Stimulated activated CD8-positive, alpha-beta memory T cell treated with anti-CD3 and anti-CD28 coated beads, Interleukin-4, amount 100 ng/mL, for 24 hours (primary cell): ENCODE measurements around the gene LYRM1.
"Not testable (repeated sequence)": the region's sequence is repeated elsewhere in the genome, so short reads cannot be mapped to it uniquely, and the experiment has no call there.

ENCODE experiments used
- DNase-seq: peaks from one replicate; pipeline ENCODE4 v3.0.0-alpha.2; 2020; ENCODE audit warnings: low read depth

LYRM1 gene

GRCh38 chr16:20902426-20902825, 1.9 kb downstream of the LYRM1 start:
- no peak for DNase-seq

- no peak for DNase-seq
These were observed 2.7 kb downstream of the LYRM1 start for GRCh38 chr16:20903116-20903898.

GRCh38 chr16:20903899-20904506, 3.4 kb downstream of the LYRM1 start:
- DNase-seq: no peak

GRCh38 chr16:20904507-20905081, 4.0 kb downstream of the LYRM1 start:
- DNase-seq: no peak

GRCh38 chr16:20905576-20905975, 5.0 kb downstream of the LYRM1 start:
- DNase-seq: no peak

- DNase-seq: no peak
These were observed 6.0 kb downstream of the LYRM1 start for GRCh38 chr16:20906341-20907255.

- DNase-seq: no peak
These were observed 10.3 kb downstream of the LYRM1 start for GRCh38 chr16:20910781-20911321.

- no peak for DNase-seq
These were observed 10.8 kb downstream of the LYRM1 start for GRCh38 chr16:20911361-20911760.

- no peak for DNase-seq
These were observed 15.7 kb downstream of the LYRM1 start for GRCh38 chr16:20916289-20916688.

- no peak for DNase-seq
These were observed 16.4 kb downstream of the LYRM1 start for GRCh38 chr16:20916942-20917341.

- DNase-seq: no peak
These were observed 18.1 kb downstream of the LYRM1 start for GRCh38 chr16:20918486-20919239.

- no peak for DNase-seq
These were observed 19.5 kb downstream of the LYRM1 start for GRCh38 chr16:20920091-20920490.

- no peak for DNase-seq
These were observed 20.2 kb downstream of the LYRM1 start for GRCh38 chr16:20920799-20921198.

GRCh38 chr16:20923876-20924275, 23.3 kb downstream of the LYRM1 start:
- DNase-seq: no peak

- no peak for DNase-seq
These were observed 25.2 kb downstream of the LYRM1 start for GRCh38 chr16:20925751-20926150.

- no peak for DNase-seq
These were observed 28.3 kb downstream of the LYRM1 start for GRCh38 chr16:20928774-20929411.

- not testable (repeated sequence) for DNase-seq
These were observed 29.2 kb downstream of the LYRM1 start for GRCh38 chr16:20929676-20930364.

- no peak for DNase-seq
These were observed 29.8 kb downstream of the LYRM1 start for GRCh38 chr16:20930365-20930690.

GRCh38 chr16:20931066-20931600, 30.6 kb downstream of the LYRM1 start:
- DNase-seq: no peak

GRCh38 chr16:20933589-20933988, 33.0 kb downstream of the LYRM1 start:
- DNase-seq: no peak
